Measurements from ENCODE around the gene INTS3. TPM values are rescaled to one million over a fixed set of nuclear protein-coding genes. Genes with fewer than 3 reads are reported as not detected.

The INTS3 gene
- total and polyA plus RNA-seq, 2 of the 8 experiments (the other 6 are each of a cell fraction or from before 2014, with no cell fraction given): 66.8 to 93.2 TPM

DNA sequence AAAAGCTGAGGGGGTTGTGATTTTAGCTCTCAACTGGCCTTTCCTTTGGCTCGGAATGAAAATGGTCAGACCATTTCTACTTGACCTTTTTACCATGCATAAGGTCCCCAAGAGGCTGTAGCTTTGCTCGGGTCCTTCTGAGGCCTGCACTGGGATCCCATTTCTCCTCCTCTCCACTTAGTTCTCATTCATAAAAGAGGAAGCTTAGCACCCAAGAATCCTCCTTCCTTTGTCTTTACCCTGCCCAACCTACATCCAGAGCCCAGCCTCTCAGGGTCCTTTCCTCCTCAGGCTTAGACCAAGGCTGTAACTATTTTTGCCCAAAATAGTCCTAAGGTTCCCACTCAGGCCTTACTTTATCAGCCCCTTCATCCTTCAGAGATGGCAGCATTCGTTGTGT is 41.4 kb downstream of the INTS3 start:
- no peak overlapping the region for H2AFZ ChIP-seq (ENCODE audit: low read length)
- no peak overlapping the region for H2BK5ac ChIP-seq (ENCODE audit: low read depth, low read length)
- H4K91ac ChIP-seq (replicated peaks; ENCODE audit: insufficient read length, low read length): no peak overlapping the region
- H3K18ac ChIP-seq (ENCODE audit: extremely low read depth, low read length): no peak overlapping the region
- CTCF ChIA-PET (ENCODE audit: partially characterized antibody): interaction anchor here (0.6 to 12.1 kb wide), 5 partner anchors 9 to 144 kb away, joined by 4 to 172 read pairs (median 8); partner anchors contain the start of genes ILF2 and NPR1
- H3K9ac ChIP-seq (replicated peaks in 1 of 4; ENCODE audit: extremely low read depth in 1 of 4, low read depth in 3 of 4, low read length in 3 of 4): no peak overlapping the region; a peak in 1 of 7 replicates
- no peaks in the 10 kb centered on the region for H4K20me1 ChIP-seq (replicated peaks in 1 of 2; ENCODE audit: control insufficient read depth in 1 of 2, insufficient read depth in 2 of 2, low read length in 2 of 2)
- POLR2A ChIA-PET (ENCODE audit: partially characterized antibody): interaction anchor here (0.8 to 2.5 kb wide), 6 partner anchors 10 to 121 kb away, joined by 3 to 12 read pairs (median 4); no protein-coding TSS in a partner anchor
- H3K9me3 ChIP-seq (ENCODE audit: insufficient read depth in 2 of 2, low read depth in 1 of 2, low read length in 1 of 2): no peaks in the 10 kb centered on the region
- H3K56ac ChIP-seq (replicated peaks; ENCODE audit: insufficient read length, low read depth, low read length): no peak overlapping the region
- H3K79me1 ChIP-seq (ENCODE audit: low read depth, low read length): no peaks in the 10 kb centered on the region
- H3K4me2 ChIP-seq (ENCODE audit: insufficient read depth in 1 of 2, low read depth in 2 of 2, low read length in 2 of 2): no peak overlapping the region
- H3K23ac ChIP-seq (ENCODE audit: insufficient read length): no peak overlapping the region
- no peak overlapping the region for H2BK12ac ChIP-seq (ENCODE audit: low read depth, low read length)
- 98% methylated on average over 3 of the region's 3 CpGs; no CpG with 5 or more reads in 1 of the 2 experiments for WGBS, 2 experiments (ENCODE audit: extremely low coverage in 1 of 2, insufficient coverage in 1 of 2, insufficient read length in 1 of 2, insufficient replicate concordance in 2 of 2, low coverage in 1 of 2, low lambda C conversion rate in 2 of 2, missing lambda C conversion rate in 1 of 2)
- no peak overlapping the region for H3K4me3 ChIP-seq (ENCODE audit: extremely low read depth in 1 of 4, insufficient read depth in 2 of 4, low read depth in 3 of 4, low read length in 4 of 4)
- no peak overlapping the region for H3K27ac ChIP-seq (ENCODE audit: low read depth, low read length)
- H3K36me3 ChIP-seq (ENCODE audit: control insufficient read depth in 2 of 4, insufficient read depth in 4 of 4, low read length in 3 of 4): peaks cover 17 to 67% (median 44%) of the 10 kb centered on the region in 4 experiments
- H3K14ac ChIP-seq (ENCODE audit: insufficient read length): no peak overlapping the region
- H3K27me3 ChIP-seq (replicated peaks in 1 of 4; ENCODE audit: control insufficient read depth in 3 of 4, extremely low read depth in 1 of 4, insufficient read depth in 3 of 4, low read length in 3 of 4): no peaks in the 10 kb centered on the region; a peak in 1 of 7 replicates
- FAIRE-seq (no peak), DNase-seq (ENCODE audit: low read depth in 1 of 2, low spot score in 2 of 2) (no peak)
- H2BK15ac ChIP-seq (ENCODE audit: low read length): no peak overlapping the region
- no peaks in the 10 kb centered on the region for H3K23me2 ChIP-seq (ENCODE audit: low read depth, low read length)
- no peak overlapping the region for H2AK5ac ChIP-seq (ENCODE audit: low read depth, low read length)
- no peak overlapping the region for H4K5ac ChIP-seq (ENCODE audit: insufficient read length, low read depth, low read length)
- no peak overlapping the region for H4K8ac ChIP-seq (ENCODE audit: extremely low read depth, insufficient read depth, low read length)
- no peak overlapping the region for H3K4ac ChIP-seq (replicated peaks; ENCODE audit: insufficient read length, low read depth, low read length)
- no peak overlapping the region for H2BK120ac ChIP-seq (replicated peaks; ENCODE audit: low read depth, low read length)
- H3K79me2 ChIP-seq (ENCODE audit: control insufficient read depth in 1 of 2, insufficient read depth in 2 of 2, low read length in 2 of 2): no peaks in the 10 kb centered on the region
- H2BK20ac ChIP-seq (ENCODE audit: low read length): no peak overlapping the region
- H3K4me1 ChIP-seq (replicated peaks in 1 of 4; ENCODE audit: control insufficient read depth in 3 of 4, insufficient read depth in 4 of 4, low read length in 3 of 4): peaks cover 0 to 4% (median under 1%) of the 10 kb centered on the region in 4 experiments; a peak in 1 of 7 replicates
- TF ChIP-seq JUND (IDR thresholded peaks at IDR 0.05; ENCODE audit: low read length): no peak
- TF ChIP-seq JUN (IDR thresholded peaks at IDR 0.05; ENCODE audit: low read depth, low read length): no peak
- no peak for TF ChIP-seq PHF8 (conservative IDR thresholded peaks at IDR 0.05; ENCODE audit: low read depth, low read length)
- TF ChIP-seq EP300 (IDR thresholded peaks at IDR 0.05; ENCODE audit: borderline replicate concordance in 1 of 2, low read depth in 2 of 2, low read length in 2 of 2): no peak
- TF ChIP-seq, protein P1, sequence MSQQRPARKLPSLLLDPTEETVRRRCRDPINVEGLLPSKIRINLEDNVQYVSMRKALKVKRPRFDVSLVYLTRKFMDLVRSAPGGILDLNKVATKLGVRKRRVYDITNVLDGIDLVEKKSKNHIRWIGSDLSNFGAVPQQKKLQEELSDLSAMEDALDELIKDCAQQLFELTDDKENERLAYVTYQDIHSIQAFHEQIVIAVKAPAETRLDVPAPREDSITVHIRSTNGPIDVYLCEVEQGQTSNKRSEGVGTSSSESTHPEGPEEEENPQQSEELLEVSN (IDR thresholded peaks at IDR 0.05): no peak
- no peak for TF ChIP-seq RFX5 (IDR thresholded peaks at IDR 0.05; ENCODE audit: borderline replicate concordance, low read depth, low read length)
- TF ChIP-seq GABPA (IDR thresholded peaks at IDR 0.05; ENCODE audit: borderline replicate concordance, insufficient read depth, low read length): no peak
- TF ChIP-seq SIRT6 (IDR thresholded peaks at IDR 0.05; ENCODE audit: low read length): no peak
- TF ChIP-seq, protein P2, sequence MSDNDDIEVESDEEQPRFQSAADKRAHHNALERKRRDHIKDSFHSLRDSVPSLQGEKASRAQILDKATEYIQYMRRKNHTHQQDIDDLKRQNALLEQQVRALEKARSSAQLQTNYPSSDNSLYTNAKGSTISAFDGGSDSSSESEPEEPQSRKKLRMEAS (IDR thresholded peaks at IDR 0.05): no peak
- no peak for TF ChIP-seq ASH2L (IDR thresholded peaks at IDR 0.05; ENCODE audit: low read length)
- no peak for TF ChIP-seq EZH2 (IDR thresholded peaks at IDR 0.05; ENCODE audit: low read depth, low read length, severe bottlenecking)
- TF ChIP-seq CBX8 (IDR thresholded peaks at IDR 0.05; ENCODE audit: borderline replicate concordance, low read depth, low read length): no peak
- no peak for TF ChIP-seq TAF7 (optimal IDR thresholded peaks at IDR 0.05; ENCODE audit: borderline replicate concordance, low read depth, low read length)

All from H1 (cell line).